HEK293 (cell line): ENCODE results near the gene SRPX.

Experiments
- CTCF ChIA-PET: fragments of 350-600 bp; formaldehyde crosslinking; extraction: SDS; loops from one replicate; lab custom pipeline; 2021; ENCODE audit warnings: antibody characterized with exemption; lab: Yijun Ruan, JAX
- POLR2A ChIA-PET: fragments of 300-600 bp; formaldehyde crosslinking; extraction: SDS; loops from one replicate; lab custom pipeline; 2020; ENCODE audit warnings: antibody characterized with exemption, inconsistent platforms; lab: Yijun Ruan, JAX
- H3K27ac ChIP-seq: fragments of 200-500 bp; sonication (Bioruptor generic); 2 replicates; pipeline ENCODE4 v1.5.1; 2014; ENCODE audit warnings: low read depth, low read length, control low read depth, inconsistent platforms; ENCODE audit errors: extremely low read depth
- H3K36me3 ChIP-seq, 2 experiments: fragments of 200-500 bp in 1 of 2; sonication (Bioruptor generic) in 1 of 2; 1 replicate in 1 of 2; 2 replicates in 1 of 2; pipeline ENCODE4 v1.5.1; 2014 to 2017; ENCODE audit warnings: inconsistent platforms in 2 of 2, low read length in 2 of 2; ENCODE audit not compliant: control insufficient read depth in 2 of 2, insufficient read depth in 1 of 2
- H3K4me1 ChIP-seq: fragments of 200-500 bp; sonication (Bioruptor generic); 2 replicates; pipeline ENCODE4 v1.5.1; 2014; ENCODE audit warnings: mild to moderate bottlenecking, low read length, inconsistent platforms; ENCODE audit not compliant: control insufficient read depth, insufficient read depth
- H3K4me3 ChIP-seq: 2 replicates; pipeline ENCODE4 v1.5.1; 2011; ENCODE audit warnings: low read depth, mild to moderate bottlenecking, control low read depth, low read length, moderate library complexity
- H3K9me3 ChIP-seq: fragments of 200-500 bp; sonication (Bioruptor generic); 2 replicates; pipeline ENCODE4 v1.5.1; 2014; ENCODE audit warnings: low read depth, low read length, inconsistent platforms; ENCODE audit not compliant: control insufficient read depth, insufficient read depth
- KLF7 ChIP-seq: fragments of 450-650 bp; formaldehyde crosslinking; IDR thresholded peaks from 2 replicates; pipeline ENCODE4 v1.5.1; 2016; ENCODE audit warnings: missing biosample characterization, missing genetic modification characterization, borderline replicate concordance
- OSR2 ChIP-seq: fragments of 450-650 bp; formaldehyde crosslinking; IDR thresholded peaks from 2 replicates; pipeline ENCODE4 v1.5.1; 2016; ENCODE audit warnings: missing biosample characterization, missing genetic modification characterization
- PRDM10 ChIP-seq: fragments of 450-650 bp; formaldehyde crosslinking; IDR thresholded peaks from 2 replicates; pipeline ENCODE4 v1.5.1; 2016; ENCODE audit warnings: missing biosample characterization, missing genetic modification characterization
- REPIN1 ChIP-seq: fragments of 450-650 bp; formaldehyde crosslinking; IDR thresholded peaks from 2 replicates; pipeline ENCODE4 v1.5.1; 2017; ENCODE audit warnings: missing biosample characterization, missing genetic modification characterization, low read depth
- ZNF175 ChIP-seq: fragments of 450-650 bp; formaldehyde crosslinking; IDR thresholded peaks from 2 replicates; pipeline ENCODE4 v1.5.1; 2016; ENCODE audit warnings: missing biosample characterization, missing genetic modification characterization
- ZNF221 ChIP-seq: fragments of 450-650 bp; formaldehyde crosslinking; IDR thresholded peaks from 2 replicates; pipeline ENCODE4 v1.5.1; 2017; ENCODE audit warnings: missing biosample characterization, missing genetic modification characterization, borderline replicate concordance
- ZNF266 ChIP-seq: fragments of 450-650 bp; formaldehyde crosslinking; IDR thresholded peaks from 2 replicates; pipeline ENCODE4 v1.5.1; 2016; ENCODE audit warnings: missing biosample characterization, missing genetic modification characterization, low read depth
- ZNF362 ChIP-seq: fragments of 450-650 bp; formaldehyde crosslinking; IDR thresholded peaks from 2 replicates; pipeline ENCODE4 v1.5.1; 2016; ENCODE audit warnings: missing biosample characterization, missing genetic modification characterization
- ZNF404 ChIP-seq: fragments of 450-650 bp; formaldehyde crosslinking; IDR thresholded peaks from 2 replicates; pipeline ENCODE4 v1.5.1; 2017; ENCODE audit warnings: missing biosample characterization, missing genetic modification characterization
- ZNF416 ChIP-seq: fragments of 450-650 bp; formaldehyde crosslinking; IDR thresholded peaks from 2 replicates; pipeline ENCODE4 v1.5.1; 2016; ENCODE audit warnings: missing biosample characterization, missing genetic modification characterization
- ZNF529 ChIP-seq: fragments of 450-650 bp; formaldehyde crosslinking; IDR thresholded peaks from 2 replicates; pipeline ENCODE4 v1.5.1; 2017; ENCODE audit warnings: missing genetic modification characterization, missing biosample characterization; ENCODE audit not compliant: insufficient replicate concordance
- ZNF654 ChIP-seq: fragments of 450-650 bp; formaldehyde crosslinking; IDR thresholded peaks from 2 replicates; pipeline ENCODE4 v1.5.1; 2016; ENCODE audit warnings: low read depth, missing biosample characterization, missing genetic modification characterization
- TF ChIP-seq, protein P1 (sequence below): fragments of 450-650 bp; formaldehyde crosslinking; IDR thresholded peaks from 2 replicates; pipeline ENCODE4 v1.5.1; 2016; ENCODE audit warnings: missing biosample characterization, missing genetic modification characterization
- TF ChIP-seq, protein P2 (sequence below): fragments of 450-650 bp; formaldehyde crosslinking; IDR thresholded peaks from 2 replicates; pipeline ENCODE4 v1.5.1; 2016; ENCODE audit warnings: missing biosample characterization, missing genetic modification characterization
- TF ChIP-seq, protein P3 (sequence below): fragments of 450-650 bp; formaldehyde crosslinking; IDR thresholded peaks from 2 replicates; pipeline ENCODE4 v1.5.1; 2017; ENCODE audit warnings: missing biosample characterization, missing genetic modification characterization
- TF ChIP-seq, protein P4 (sequence below): fragments of 450-650 bp; formaldehyde crosslinking; IDR thresholded peaks from 2 replicates; pipeline ENCODE4; 2016; ENCODE audit warnings: missing biosample characterization, missing genetic modification characterization

Gene SRPX

GRCh38 chrX:38142610-38143009, 78.1 kb downstream of the SRPX start:
- TF ChIP-seq PRDM10 (tag by site-specific recombination) (0 out of 2 replicates have a peak, but pooled peaks have one; percentile 13), KLF7 (tag by site-specific recombination) (no peak)
- TF ChIP-seq, all 188 proteins: peak for 1
- H3K27ac ChIP-seq, result no peak overlapping the region
- ChIA-PET CTCF (interaction anchor here (0.7 kb wide), 1 partner anchor 219 kb away, joined by 3 read pairs; no protein-coding TSS in a partner anchor), POLR2A (no interaction called here)
- no peak overlapping the region for H3K4me3 ChIP-seq
- no peaks in the 10 kb centered on the region for H3K4me1 ChIP-seq
- H3K36me3 ChIP-seq, result no peaks in the 10 kb centered on the region
- no peaks in the 10 kb centered on the region for H3K9me3 ChIP-seq

DNA sequence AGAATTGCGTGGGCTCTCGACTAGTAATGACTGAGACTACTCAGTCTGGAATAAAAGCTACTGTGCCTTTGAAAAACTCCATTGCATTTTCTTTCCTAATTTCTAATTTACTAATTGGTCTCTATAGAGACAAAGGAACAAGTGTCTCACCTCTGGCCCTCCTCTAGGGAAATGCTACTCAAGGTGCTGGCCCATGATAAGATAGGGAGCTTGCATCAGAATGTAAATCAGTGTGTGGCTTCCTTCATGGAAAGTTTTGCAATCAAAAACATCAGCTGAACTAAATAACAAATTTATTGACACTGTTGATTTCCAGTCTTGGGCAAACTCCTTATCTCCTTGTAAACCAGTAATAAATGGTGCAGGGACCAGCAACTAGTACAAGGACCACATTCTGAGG, 81.8 kb downstream of the SRPX start:
- CTCF ChIA-PET, result no interaction called here

More for the DNA sequence above, 81.8 kb downstream of the SRPX start:
- no peak for TF ChIP-seq ZNF175 (tag by site-specific recombination)
- no peak for TF ChIP-seq ZNF529
- TF ChIP-seq ZNF266 (tag by site-specific recombination), result no peak
- TF ChIP-seq ZNF221 (tag by site-specific recombination), result no peak
- no peak for TF ChIP-seq OSR2 (tag by site-specific recombination)
- TF ChIP-seq, protein P1, sequence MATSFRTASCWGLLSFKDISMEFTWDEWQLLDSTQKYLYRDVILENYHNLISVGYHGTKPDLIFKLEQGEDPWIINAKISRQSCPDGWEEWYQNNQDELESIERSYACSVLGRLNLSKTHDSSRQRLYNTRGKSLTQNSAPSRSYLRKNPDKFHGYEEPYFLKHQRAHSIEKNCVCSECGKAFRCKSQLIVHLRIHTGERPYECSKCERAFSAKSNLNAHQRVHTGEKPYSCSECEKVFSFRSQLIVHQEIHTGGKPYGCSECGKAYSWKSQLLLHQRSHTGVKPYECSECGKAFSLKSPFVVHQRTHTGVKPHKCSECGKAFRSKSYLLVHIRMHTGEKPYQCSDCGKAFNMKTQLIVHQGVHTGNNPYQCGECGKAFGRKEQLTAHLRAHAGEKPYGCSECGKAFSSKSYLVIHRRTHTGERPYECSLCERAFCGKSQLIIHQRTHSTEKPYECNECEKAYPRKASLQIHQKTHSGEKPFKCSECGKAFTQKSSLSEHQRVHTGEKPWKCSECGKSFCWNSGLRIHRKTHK (tag by site-specific recombination), result no peak
- TF ChIP-seq, protein P2, sequence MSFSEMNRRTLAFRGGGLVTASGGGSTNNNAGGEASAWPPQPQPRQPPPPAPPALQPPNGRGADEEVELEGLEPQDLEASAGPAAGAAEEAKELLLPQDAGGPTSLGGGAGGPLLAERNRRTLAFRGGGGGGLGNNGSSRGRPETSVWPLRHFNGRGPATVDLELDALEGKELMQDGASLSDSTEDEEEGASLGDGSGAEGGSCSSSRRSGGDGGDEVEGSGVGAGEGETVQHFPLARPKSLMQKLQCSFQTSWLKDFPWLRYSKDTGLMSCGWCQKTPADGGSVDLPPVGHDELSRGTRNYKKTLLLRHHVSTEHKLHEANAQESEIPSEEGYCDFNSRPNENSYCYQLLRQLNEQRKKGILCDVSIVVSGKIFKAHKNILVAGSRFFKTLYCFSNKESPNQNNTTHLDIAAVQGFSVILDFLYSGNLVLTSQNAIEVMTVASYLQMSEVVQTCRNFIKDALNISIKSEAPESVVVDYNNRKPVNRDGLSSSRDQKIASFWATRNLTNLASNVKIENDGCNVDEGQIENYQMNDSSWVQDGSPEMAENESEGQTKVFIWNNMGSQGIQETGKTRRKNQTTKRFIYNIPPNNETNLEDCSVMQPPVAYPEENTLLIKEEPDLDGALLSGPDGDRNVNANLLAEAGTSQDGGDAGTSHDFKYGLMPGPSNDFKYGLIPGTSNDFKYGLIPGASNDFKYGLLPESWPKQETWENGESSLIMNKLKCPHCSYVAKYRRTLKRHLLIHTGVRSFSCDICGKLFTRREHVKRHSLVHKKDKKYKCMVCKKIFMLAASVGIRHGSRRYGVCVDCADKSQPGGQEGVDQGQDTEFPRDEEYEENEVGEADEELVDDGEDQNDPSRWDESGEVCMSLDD (tag by site-specific recombination), result no peak
- TF ChIP-seq ZNF362 (tag by site-specific recombination), result no peak
- TF ChIP-seq ZNF654 (tag by site-specific recombination), result no peak
- TF ChIP-seq ZNF416, result no peak
- no peak for TF ChIP-seq ZNF404 (tag by site-specific recombination)
- TF ChIP-seq, protein P3, sequence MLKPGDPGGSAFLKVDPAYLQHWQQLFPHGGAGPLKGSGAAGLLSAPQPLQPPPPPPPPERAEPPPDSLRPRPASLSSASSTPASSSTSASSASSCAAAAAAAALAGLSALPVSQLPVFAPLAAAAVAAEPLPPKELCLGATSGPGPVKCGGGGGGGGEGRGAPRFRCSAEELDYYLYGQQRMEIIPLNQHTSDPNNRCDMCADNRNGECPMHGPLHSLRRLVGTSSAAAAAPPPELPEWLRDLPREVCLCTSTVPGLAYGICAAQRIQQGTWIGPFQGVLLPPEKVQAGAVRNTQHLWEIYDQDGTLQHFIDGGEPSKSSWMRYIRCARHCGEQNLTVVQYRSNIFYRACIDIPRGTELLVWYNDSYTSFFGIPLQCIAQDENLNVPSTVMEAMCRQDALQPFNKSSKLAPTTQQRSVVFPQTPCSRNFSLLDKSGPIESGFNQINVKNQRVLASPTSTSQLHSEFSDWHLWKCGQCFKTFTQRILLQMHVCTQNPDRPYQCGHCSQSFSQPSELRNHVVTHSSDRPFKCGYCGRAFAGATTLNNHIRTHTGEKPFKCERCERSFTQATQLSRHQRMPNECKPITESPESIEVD (tag by site-specific recombination), result no peak
- TF ChIP-seq REPIN1, result no peak
- TF ChIP-seq, protein P4, sequence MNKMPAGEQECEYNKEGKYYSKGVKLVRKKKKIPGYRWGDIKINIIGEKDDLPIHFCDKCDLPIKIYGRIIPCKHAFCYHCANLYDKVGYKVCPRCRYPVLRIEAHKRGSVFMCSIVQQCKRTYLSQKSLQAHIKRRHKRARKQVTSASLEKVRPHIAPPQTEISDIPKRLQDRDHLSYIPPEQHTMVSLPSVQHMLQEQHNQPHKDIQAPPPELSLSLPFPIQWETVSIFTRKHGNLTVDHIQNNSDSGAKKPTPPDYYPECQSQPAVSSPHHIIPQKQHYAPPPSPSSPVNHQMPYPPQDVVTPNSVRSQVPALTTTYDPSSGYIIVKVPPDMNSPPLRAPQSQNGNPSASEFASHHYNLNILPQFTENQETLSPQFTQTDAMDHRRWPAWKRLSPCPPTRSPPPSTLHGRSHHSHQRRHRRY, result no peak
- H3K4me3 ChIP-seq, result no peak overlapping the region
- POLR2A ChIA-PET, result no interaction called here
- no peaks in the 10 kb centered on the region for H3K9me3 ChIP-seq
- no peak overlapping the region for H3K27ac ChIP-seq
- H3K36me3 ChIP-seq, result no peaks in the 10 kb centered on the region
- H3K4me1 ChIP-seq, result no peaks in the 10 kb centered on the region
